GM21367 (cell line): ENCODE results near the gene PPP2R2B.

ENCODE experiments used
- ATAC-seq: cut with Tn5 transposase; IDR thresholded peaks from one replicate; pipeline ENCODE4 v1.9.1; 2021; ENCODE audit not compliant: unreplicated experiment

The PPP2R2B gene

GRCh38 chr5:146660376-146660960, 218.1 kb downstream of the PPP2R2B start:
- ATAC-seq = no peak

GRCh38 chr5:146659961-146660360, 218.6 kb downstream of the PPP2R2B start:
- ATAC-seq = no peak

- no peak for ATAC-seq
These were observed 221.9 kb downstream of the PPP2R2B start for GRCh38 chr5:146656703-146657102.

- no peak for ATAC-seq
These were observed 225.0 kb downstream of the PPP2R2B start for GRCh38 chr5:146653560-146653959.

- ATAC-seq = no peak
These were observed 226.0 kb downstream of the PPP2R2B start for GRCh38 chr5:146652547-146652946.

GRCh38 chr5:146647656-146648199, 230.8 kb downstream of the PPP2R2B start:
- no peak for ATAC-seq

- ATAC-seq = no peak
These were observed 232.1 kb downstream of the PPP2R2B start for GRCh38 chr5:146646441-146646840.

- ATAC-seq = no peak
These were observed 233.2 kb downstream of the PPP2R2B start for GRCh38 chr5:146645342-146645741.

- no peak for ATAC-seq
These were observed 233.7 kb downstream of the PPP2R2B start for GRCh38 chr5:146644831-146645230.

GRCh38 chr5:146643776-146644175, 234.8 kb downstream of the PPP2R2B start:
- no peak for ATAC-seq

- ATAC-seq = no peak
These were observed 236.1 kb downstream of the PPP2R2B start for GRCh38 chr5:146642410-146642809.

GRCh38 chr5:146641941-146642340, 236.6 kb downstream of the PPP2R2B start:
- ATAC-seq = no peak

- ATAC-seq = no peak
These were observed 238.2 kb downstream of the PPP2R2B start for GRCh38 chr5:146640285-146640896.

GRCh38 chr5:146635443-146635842, 243.1 kb downstream of the PPP2R2B start:
- ATAC-seq = no peak

GRCh38 chr5:146633323-146633764, 245.2 kb downstream of the PPP2R2B start:
- ATAC-seq = no peak

GRCh38 chr5:146632620-146633322, 245.8 kb downstream of the PPP2R2B start:
- ATAC-seq = no peak

- ATAC-seq = no peak
These were observed 248.1 kb downstream of the PPP2R2B start for GRCh38 chr5:146630472-146630871.

GRCh38 chr5:146628950-146629349, 249.6 kb downstream of the PPP2R2B start:
- ATAC-seq = no peak

- no peak for ATAC-seq
These were observed 251.6 kb downstream of the PPP2R2B start for GRCh38 chr5:146626936-146627335.

- ATAC-seq = no peak
These were observed 254.4 kb downstream of the PPP2R2B start for GRCh38 chr5:146624179-146624578.

GRCh38 chr5:146623666-146624065, 254.9 kb downstream of the PPP2R2B start:
- no peak for ATAC-seq

GRCh38 chr5:146623009-146623408, 255.5 kb downstream of the PPP2R2B start:
- no peak for ATAC-seq
